SK-N-SH (cell line): ENCODE results near the gene ESM1. TPM values are rescaled to one million over a fixed set of nuclear protein-coding genes. Genes with fewer than 3 reads are reported as not detected.

Source experiments
- CTCF ChIA-PET: fragments of 300-600, 350-600 bp; formaldehyde crosslinking; extraction: SDS; loops from one replicate; lab custom pipeline; 2021; lab: Yijun Ruan, JAX
- POLR2A ChIA-PET: fragments of 350-600 bp; sonication (Branson Sonifier 250); formaldehyde crosslinking; extraction: SDS; loops from one replicate; lab custom pipeline; 2020; ENCODE audit warnings: antibody characterized with exemption, inconsistent platforms; lab: Yijun Ruan, JAX
- DNase-seq: peaks from one replicate; pipeline ENCODE4 v3.0.0; 2012
- H2AFZ ChIP-seq: fragments of 200-600 bp; sonication (generic); 2 replicates; pipeline ENCODE4 v1.8.1; 2016; ENCODE audit warnings: antibody characterized with exemption, mild to moderate bottlenecking, low read depth
- H3F3A ChIP-seq: fragments of 200-600 bp; sonication (generic); replicated peaks from 2 replicates; pipeline ENCODE3; 2016; ENCODE audit warnings: antibody characterized with exemption, mild to moderate bottlenecking; ENCODE audit not compliant: insufficient read depth
- H3K27ac ChIP-seq, 2 experiments: fragments of 200-500 bp in 1 of 2; fragments of 200-600 bp in 1 of 2; sonication (Bioruptor generic) in 1 of 2; sonication (generic), shearing (Covaris generic) in 1 of 2; 2 replicates each; pipeline versions ENCODE4 v1.5.1 to v1.6.1; 2014 to 2016; ENCODE audit warnings: low read depth in 2 of 2, inconsistent platforms in 1 of 2, low read length in 1 of 2, mild to moderate bottlenecking in 1 of 2, mixed read lengths in 1 of 2
- H3K27me3 ChIP-seq: fragments of 200-600 bp; sonication (generic), shearing (Covaris generic); 2 replicates; pipeline ENCODE4 v1.6.1; 2016; ENCODE audit warnings: mixed run types; ENCODE audit not compliant: insufficient read depth
- H3K36me3 ChIP-seq, 2 experiments: fragments of 200-500 bp in 1 of 2; fragments of 200-600 bp in 1 of 2; sonication (Bioruptor generic) in 1 of 2; sonication (generic) in 1 of 2; replicated peaks in 1 of 2; 2 replicates each; pipeline versions ENCODE3 to v1.5.1; 2014 to 2016; ENCODE audit warnings: low read length in 1 of 2, mild to moderate bottlenecking in 1 of 2; ENCODE audit not compliant: insufficient read depth in 2 of 2, control insufficient read depth in 1 of 2
- H3K4me1 ChIP-seq, 2 experiments: fragments of 200-500 bp in 1 of 2; fragments of 200-600 bp in 1 of 2; sonication (Bioruptor generic) in 1 of 2; sonication (generic), shearing (Covaris generic) in 1 of 2; 2 replicates each; pipeline versions ENCODE4 v1.5.1 to v1.6.1; 2014 to 2016; ENCODE audit warnings: low read depth in 1 of 2, low read length in 1 of 2, mixed run types in 1 of 2; ENCODE audit not compliant: insufficient read depth in 2 of 2, control insufficient read depth in 1 of 2
- H3K4me2 ChIP-seq: fragments of 200-600 bp; sonication (generic), shearing (Covaris generic); 2 replicates; pipeline ENCODE4 v1.6.1; 2017; ENCODE audit warnings: mixed run types
- H3K4me3 ChIP-seq, 2 experiments: fragments of 200-500 bp in 1 of 2; fragments of 200-600 bp in 1 of 2; sonication (Bioruptor generic) in 1 of 2; sonication (generic), shearing (Covaris generic) in 1 of 2; 2 replicates each; pipeline versions ENCODE4 v1.5.1 to v1.8.1; 2014 to 2016; ENCODE audit warnings: low read depth in 2 of 2, inconsistent platforms in 1 of 2, low read length in 1 of 2, mild to moderate bottlenecking in 1 of 2, mixed read lengths in 1 of 2, moderate library complexity in 1 of 2
- H3K79me2 ChIP-seq: fragments of 200-600 bp; sonication (generic); 2 replicates; pipeline ENCODE4 v1.8.1; 2017; ENCODE audit warnings: mild to moderate bottlenecking; ENCODE audit not compliant: insufficient read depth
- H3K9ac ChIP-seq: fragments of 200-600 bp; sonication (generic); 2 replicates; pipeline ENCODE4 v1.6.1; 2017; ENCODE audit warnings: mixed run types
- H3K9me2 ChIP-seq: fragments of 200-600 bp; sonication (generic); 2 replicates; pipeline ENCODE4 v1.6.1; 2017; ENCODE audit warnings: mixed run types
- H3K9me3 ChIP-seq: fragments of 200-600 bp; sonication (generic); 2 replicates; pipeline ENCODE4 v1.6.1; 2017; ENCODE audit warnings: mixed run types, mild to moderate bottlenecking, moderate library complexity
- H4K20me1 ChIP-seq: fragments of 200-600 bp; sonication (generic); 2 replicates; pipeline ENCODE4 v1.6.1; 2017; ENCODE audit warnings: mild to moderate bottlenecking, mixed run types; ENCODE audit not compliant: insufficient read depth
- CHD2 ChIP-seq: fragments of 150-350 bp; IDR thresholded peaks from 2 replicates; pipeline ENCODE4 v1.6.1; 2018; ENCODE audit warnings: low read length; ENCODE audit not compliant: partially characterized antibody
- ELF1 ChIP-seq: IDR thresholded peaks from 2 replicates; pipeline ENCODE4 v1.4.0; 2012
- EZH2phosphoT487 ChIP-seq: fragments of 200-600 bp; sonication (generic); IDR thresholded peaks from 2 replicates; pipeline ENCODE4 v1.6.1; 2017; ENCODE audit warnings: low read depth, mixed run types, mild to moderate bottlenecking, antibody characterized with exemption, moderate library complexity, borderline replicate concordance
- FOSL2 ChIP-seq: IDR thresholded peaks from 2 replicates; pipeline ENCODE4 v1.4.0; 2012; ENCODE audit warnings: low read depth, mild to moderate bottlenecking, moderate library complexity, borderline replicate concordance
- FOXJ3 ChIP-seq: sonication (generic); formaldehyde crosslinking; IDR thresholded peaks from 2 replicates; pipeline ENCODE4 v1.5.1; 2020; ENCODE audit warnings: mild to moderate bottlenecking, missing genetic modification reagents
- GATA2 ChIP-seq: sonication (generic); formaldehyde crosslinking; IDR thresholded peaks from 2 replicates; pipeline ENCODE4 v1.5.0; 2020; ENCODE audit warnings: mild to moderate bottlenecking, missing genetic modification reagents
- JUND ChIP-seq: IDR thresholded peaks from 2 replicates; pipeline ENCODE4 v1.4.0; 2012
- MEF2A ChIP-seq: IDR thresholded peaks from 2 replicates; pipeline ENCODE4 v1.4.0; 2012; ENCODE audit warnings: low read depth, borderline replicate concordance
- MXI1 ChIP-seq: IDR thresholded peaks from 2 replicates; pipeline ENCODE4 v1.6.1; 2012; ENCODE audit warnings: mild to moderate bottlenecking, low read depth, low read length, improper control_type of control experiment
- POLR2AphosphoS5 ChIP-seq: IDR thresholded peaks from 2 replicates; pipeline ENCODE4 v1.6.1; 2012; ENCODE audit warnings: low read depth, low read length
- RFX5 ChIP-seq: IDR thresholded peaks from 2 replicates; pipeline ENCODE4 v1.6.1; 2012; ENCODE audit warnings: mild to moderate bottlenecking, improper control_type of control experiment, low read length
- RXRA ChIP-seq: IDR thresholded peaks from 2 replicates; pipeline ENCODE4 v1.4.0; 2012; ENCODE audit warnings: low read depth, mild to moderate bottlenecking, borderline replicate concordance
- SIN3A ChIP-seq: IDR thresholded peaks from 2 replicates; pipeline ENCODE4 v1.6.1; 2012; ENCODE audit warnings: low read depth, mild to moderate bottlenecking, low read length, moderate library complexity, borderline replicate concordance
- SMC3 ChIP-seq: IDR thresholded peaks from 2 replicates; pipeline ENCODE4 v1.6.1; 2012; ENCODE audit warnings: low read depth, low read length, improper control_type of control experiment
- TCF12 ChIP-seq: IDR thresholded peaks from 2 replicates; pipeline ENCODE4 v1.4.0; 2012
- TEAD4 ChIP-seq: IDR thresholded peaks from 2 replicates; pipeline ENCODE4 v1.4.0; 2012; ENCODE audit warnings: mild to moderate bottlenecking, borderline replicate concordance; ENCODE audit not compliant: insufficient read depth
- YY1 ChIP-seq: IDR thresholded peaks from 2 replicates; pipeline ENCODE4 v1.4.0; 2012; ENCODE audit warnings: low read depth, mild to moderate bottlenecking
- WGBS: methylation state at CpG from one replicate; pipeline ENCODE4 v1.1.6; 2017; ENCODE audit warnings: low lambda C conversion rate; 5-methylcytosine and 5-hydroxymethylcytosine counted together
- polyA plus RNA-seq, 3 experiments: library from polyadenylated mRNA; depleted of rRNA; stranded (reverse); fragments of >200 nt; gene quantifications; 2 replicates each; pipeline ENCODE4 v1.2.3, GENCODE V29; 2012
- TF ChIP-seq, protein P1 (sequence below): IDR thresholded peaks from 2 replicates; pipeline ENCODE4; 2012
- TF ChIP-seq, protein P2 (sequence below): fragments of 150-350 bp; IDR thresholded peaks from 2 replicates; pipeline ENCODE4 v1.6.1; 2017; ENCODE audit warnings: antibody characterized with exemption, low read length, low read depth, borderline replicate concordance
- TF ChIP-seq, protein P3 (sequence below): fragments of 200-600 bp; sonication (generic); IDR thresholded peaks from 2 replicates; pipeline ENCODE4 v1.6.1; 2017; ENCODE audit warnings: antibody characterized with exemption, mild to moderate bottlenecking, moderate library complexity
- TF ChIP-seq, protein P4 (sequence below): IDR thresholded peaks from 2 replicates; pipeline ENCODE4 v1.4.0; 2012; ENCODE audit warnings: low read depth, borderline replicate concordance

ESM1 gene
- polyA plus RNA-seq, 1 of the 3 experiments (the other 2 are of a cell fraction), result 36.5 TPM

DNA sequence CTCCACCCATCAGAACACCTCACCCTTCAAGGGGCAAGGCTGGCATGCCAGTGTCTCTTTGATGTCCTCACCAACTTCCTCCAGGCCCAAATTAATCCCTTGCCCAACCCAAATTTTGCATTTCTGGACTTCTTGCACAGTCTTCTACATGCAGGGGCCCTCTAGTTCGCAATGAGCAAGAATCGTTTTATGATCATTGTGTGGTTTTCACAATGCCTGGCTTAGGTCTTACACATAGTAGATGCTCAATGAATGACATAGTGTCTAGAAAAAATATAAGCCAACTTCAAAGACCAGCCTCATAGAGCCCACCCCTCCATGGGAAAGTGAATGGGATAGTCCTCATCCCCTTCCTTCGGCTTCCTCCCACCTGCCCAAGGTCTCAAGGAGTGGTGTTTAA, 9.8 kb upstream of the ESM1 start:
- no peak for DNase-seq
- Histone ChIP-seq H3K9me3 (no peaks in the 10 kb centered on the region), H3K36me3 (no peaks in the 10 kb centered on the region), H3K27ac (no peak overlapping the region), H3K9me2 (no peaks in the 10 kb centered on the region), H3K9ac (no peak overlapping the region), H3K4me3 (no peak overlapping the region), H3F3A (peaks cover 24% of the 10 kb centered on the region), H4K20me1 (no peaks in the 10 kb centered on the region), H3K79me2 (no peaks in the 10 kb centered on the region), H3K4me1 (peaks cover 0 to 18% of the 10 kb centered on the region in 2 experiments; a peak in 2 of 4 replicates), H3K4me2 (no peak overlapping the region), H2AFZ (no peak overlapping the region), H3K27me3 (no peaks in the 10 kb centered on the region)
- 40% methylated on average over 3 of the region's 3 CpGs for WGBS
- POLR2A ChIA-PET, result no interaction called here
- CTCF ChIA-PET, result no interaction called here
- TF ChIP-seq GATA2 (CRISPR knock-in tag) (no peak), RFX5 (no peak), MEF2A (no peak)

DNA sequence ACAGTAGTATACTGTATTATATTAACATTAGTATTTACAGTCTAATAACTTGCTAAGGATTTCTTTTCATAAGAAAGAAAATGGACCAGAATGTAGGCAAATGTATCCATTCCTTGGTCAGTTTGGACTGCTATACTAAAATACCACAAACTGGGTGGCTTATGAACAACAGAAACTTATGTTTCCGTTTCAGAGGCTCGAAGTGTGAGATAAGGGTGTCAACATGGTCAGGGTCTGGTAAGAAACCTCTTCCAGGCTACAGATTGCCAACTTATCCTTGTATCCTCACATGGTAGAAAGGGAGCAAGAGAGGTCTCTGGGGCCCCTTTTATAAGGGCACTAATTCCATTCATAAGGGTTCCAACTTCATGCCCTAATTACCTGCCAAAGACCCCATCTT, 9.2 kb upstream of the ESM1 start:
- H3K27ac ChIP-seq, result no peak overlapping the region
- no peaks in the 10 kb centered on the region for H3K9me3 ChIP-seq
- no peaks in the 10 kb centered on the region for H3K27me3 ChIP-seq
- no peaks in the 10 kb centered on the region for H3K79me2 ChIP-seq
- H2AFZ ChIP-seq, result no peak overlapping the region
- H3K36me3 ChIP-seq, result no peaks in the 10 kb centered on the region
- no peak for DNase-seq
- ChIA-PET POLR2A (no interaction called here), CTCF (no interaction called here)
- WGBS, result 39% methylated on average over 2 of the region's 2 CpGs
- TF ChIP-seq TCF12 (no peak), ELF1 (no peak), MXI1 (no peak), RXRA (no peak), TEAD4 (no peak), EZH2phosphoT487 (no peak), POLR2AphosphoS5 (no peak), FOXJ3 (CRISPR knock-in tag) (no peak), CHD2 (no peak), FOSL2 (no peak), MEF2A (no peak), YY1 (no peak), SMC3 (no peak), JUND (no peak), SIN3A (no peak)
- TF ChIP-seq, protein P1, sequence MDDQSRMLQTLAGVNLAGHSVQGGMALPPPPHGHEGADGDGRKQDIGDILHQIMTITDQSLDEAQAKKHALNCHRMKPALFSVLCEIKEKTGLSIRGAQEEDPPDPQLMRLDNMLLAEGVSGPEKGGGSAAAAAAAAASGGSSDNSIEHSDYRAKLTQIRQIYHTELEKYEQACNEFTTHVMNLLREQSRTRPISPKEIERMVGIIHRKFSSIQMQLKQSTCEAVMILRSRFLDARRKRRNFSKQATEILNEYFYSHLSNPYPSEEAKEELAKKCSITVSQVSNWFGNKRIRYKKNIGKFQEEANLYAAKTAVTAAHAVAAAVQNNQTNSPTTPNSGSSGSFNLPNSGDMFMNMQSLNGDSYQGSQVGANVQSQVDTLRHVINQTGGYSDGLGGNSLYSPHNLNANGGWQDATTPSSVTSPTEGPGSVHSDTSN, result no peak
- TF ChIP-seq, protein P2, sequence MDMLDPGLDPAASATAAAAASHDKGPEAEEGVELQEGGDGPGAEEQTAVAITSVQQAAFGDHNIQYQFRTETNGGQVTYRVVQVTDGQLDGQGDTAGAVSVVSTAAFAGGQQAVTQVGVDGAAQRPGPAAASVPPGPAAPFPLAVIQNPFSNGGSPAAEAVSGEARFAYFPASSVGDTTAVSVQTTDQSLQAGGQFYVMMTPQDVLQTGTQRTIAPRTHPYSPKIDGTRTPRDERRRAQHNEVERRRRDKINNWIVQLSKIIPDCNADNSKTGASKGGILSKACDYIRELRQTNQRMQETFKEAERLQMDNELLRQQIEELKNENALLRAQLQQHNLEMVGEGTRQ, result no peak
- TF ChIP-seq, protein P3, sequence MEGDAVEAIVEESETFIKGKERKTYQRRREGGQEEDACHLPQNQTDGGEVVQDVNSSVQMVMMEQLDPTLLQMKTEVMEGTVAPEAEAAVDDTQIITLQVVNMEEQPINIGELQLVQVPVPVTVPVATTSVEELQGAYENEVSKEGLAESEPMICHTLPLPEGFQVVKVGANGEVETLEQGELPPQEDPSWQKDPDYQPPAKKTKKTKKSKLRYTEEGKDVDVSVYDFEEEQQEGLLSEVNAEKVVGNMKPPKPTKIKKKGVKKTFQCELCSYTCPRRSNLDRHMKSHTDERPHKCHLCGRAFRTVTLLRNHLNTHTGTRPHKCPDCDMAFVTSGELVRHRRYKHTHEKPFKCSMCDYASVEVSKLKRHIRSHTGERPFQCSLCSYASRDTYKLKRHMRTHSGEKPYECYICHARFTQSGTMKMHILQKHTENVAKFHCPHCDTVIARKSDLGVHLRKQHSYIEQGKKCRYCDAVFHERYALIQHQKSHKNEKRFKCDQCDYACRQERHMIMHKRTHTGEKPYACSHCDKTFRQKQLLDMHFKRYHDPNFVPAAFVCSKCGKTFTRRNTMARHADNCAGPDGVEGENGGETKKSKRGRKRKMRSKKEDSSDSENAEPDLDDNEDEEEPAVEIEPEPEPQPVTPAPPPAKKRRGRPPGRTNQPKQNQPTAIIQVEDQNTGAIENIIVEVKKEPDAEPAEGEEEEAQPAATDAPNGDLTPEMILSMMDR, result no peak
- TF ChIP-seq, protein P4, sequence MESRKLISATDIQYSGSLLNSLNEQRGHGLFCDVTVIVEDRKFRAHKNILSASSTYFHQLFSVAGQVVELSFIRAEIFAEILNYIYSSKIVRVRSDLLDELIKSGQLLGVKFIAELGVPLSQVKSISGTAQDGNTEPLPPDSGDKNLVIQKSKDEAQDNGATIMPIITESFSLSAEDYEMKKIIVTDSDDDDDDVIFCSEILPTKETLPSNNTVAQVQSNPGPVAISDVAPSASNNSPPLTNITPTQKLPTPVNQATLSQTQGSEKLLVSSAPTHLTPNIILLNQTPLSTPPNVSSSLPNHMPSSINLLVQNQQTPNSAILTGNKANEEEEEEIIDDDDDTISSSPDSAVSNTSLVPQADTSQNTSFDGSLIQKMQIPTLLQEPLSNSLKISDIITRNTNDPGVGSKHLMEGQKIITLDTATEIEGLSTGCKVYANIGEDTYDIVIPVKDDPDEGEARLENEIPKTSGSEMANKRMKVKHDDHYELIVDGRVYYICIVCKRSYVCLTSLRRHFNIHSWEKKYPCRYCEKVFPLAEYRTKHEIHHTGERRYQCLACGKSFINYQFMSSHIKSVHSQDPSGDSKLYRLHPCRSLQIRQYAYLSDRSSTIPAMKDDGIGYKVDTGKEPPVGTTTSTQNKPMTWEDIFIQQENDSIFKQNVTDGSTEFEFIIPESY, result no peak
- H4K20me1 ChIP-seq, result no peaks in the 10 kb centered on the region
- no peak overlapping the region for H3K9ac ChIP-seq
- no peak overlapping the region for H3K4me3 ChIP-seq
- peaks cover 0 to 23% of the 10 kb centered on the region in 2 experiments; a peak in 3 of 4 replicates for H3K4me1 ChIP-seq
- H3K4me2 ChIP-seq, result no peak overlapping the region
- peaks cover 29% of the 10 kb centered on the region for H3F3A ChIP-seq
- H3K9me2 ChIP-seq, result no peaks in the 10 kb centered on the region
